SK-N-SH (cell line): ENCODE results near the gene FAM78A. TPM values are rescaled to one million over a fixed set of nuclear protein-coding genes. Genes with fewer than 3 reads are reported as not detected.

Source experiments
- CTCF ChIA-PET: fragments of 300-600, 350-600 bp; formaldehyde crosslinking; extraction: SDS; loops from one replicate; lab custom pipeline; 2021; lab: Yijun Ruan, JAX
- POLR2A ChIA-PET: fragments of 350-600 bp; sonication (Branson Sonifier 250); formaldehyde crosslinking; extraction: SDS; loops from one replicate; lab custom pipeline; 2020; ENCODE audit warnings: antibody characterized with exemption, inconsistent platforms; lab: Yijun Ruan, JAX
- DNase-seq: peaks from one replicate; pipeline ENCODE4 v3.0.0; 2012
- H2AFZ ChIP-seq: fragments of 200-600 bp; sonication (generic); 2 replicates; pipeline ENCODE4 v1.8.1; 2016; ENCODE audit warnings: antibody characterized with exemption, mild to moderate bottlenecking, low read depth
- H3F3A ChIP-seq: fragments of 200-600 bp; sonication (generic); replicated peaks from 2 replicates; pipeline ENCODE3; 2016; ENCODE audit warnings: antibody characterized with exemption, mild to moderate bottlenecking; ENCODE audit not compliant: insufficient read depth
- H3K27ac ChIP-seq, 2 experiments: fragments of 200-500 bp in 1 of 2; fragments of 200-600 bp in 1 of 2; sonication (Bioruptor generic) in 1 of 2; sonication (generic), shearing (Covaris generic) in 1 of 2; 2 replicates each; pipeline versions ENCODE4 v1.5.1 to v1.6.1; 2014 to 2016; ENCODE audit warnings: low read depth in 2 of 2, inconsistent platforms in 1 of 2, low read length in 1 of 2, mild to moderate bottlenecking in 1 of 2, mixed read lengths in 1 of 2
- H3K27me3 ChIP-seq: fragments of 200-600 bp; sonication (generic), shearing (Covaris generic); 2 replicates; pipeline ENCODE4 v1.6.1; 2016; ENCODE audit warnings: mixed run types; ENCODE audit not compliant: insufficient read depth
- H3K36me3 ChIP-seq, 2 experiments: fragments of 200-500 bp in 1 of 2; fragments of 200-600 bp in 1 of 2; sonication (Bioruptor generic) in 1 of 2; sonication (generic) in 1 of 2; replicated peaks in 1 of 2; 2 replicates each; pipeline versions ENCODE3 to v1.5.1; 2014 to 2016; ENCODE audit warnings: low read length in 1 of 2, mild to moderate bottlenecking in 1 of 2; ENCODE audit not compliant: insufficient read depth in 2 of 2, control insufficient read depth in 1 of 2
- H3K4me1 ChIP-seq, 2 experiments: fragments of 200-500 bp in 1 of 2; fragments of 200-600 bp in 1 of 2; sonication (Bioruptor generic) in 1 of 2; sonication (generic), shearing (Covaris generic) in 1 of 2; 2 replicates each; pipeline versions ENCODE4 v1.5.1 to v1.6.1; 2014 to 2016; ENCODE audit warnings: low read depth in 1 of 2, low read length in 1 of 2, mixed run types in 1 of 2; ENCODE audit not compliant: insufficient read depth in 2 of 2, control insufficient read depth in 1 of 2
- H3K4me2 ChIP-seq: fragments of 200-600 bp; sonication (generic), shearing (Covaris generic); 2 replicates; pipeline ENCODE4 v1.6.1; 2017; ENCODE audit warnings: mixed run types
- H3K4me3 ChIP-seq, 2 experiments: fragments of 200-500 bp in 1 of 2; fragments of 200-600 bp in 1 of 2; sonication (Bioruptor generic) in 1 of 2; sonication (generic), shearing (Covaris generic) in 1 of 2; 2 replicates each; pipeline versions ENCODE4 v1.5.1 to v1.8.1; 2014 to 2016; ENCODE audit warnings: low read depth in 2 of 2, inconsistent platforms in 1 of 2, low read length in 1 of 2, mild to moderate bottlenecking in 1 of 2, mixed read lengths in 1 of 2, moderate library complexity in 1 of 2
- H3K79me2 ChIP-seq: fragments of 200-600 bp; sonication (generic); 2 replicates; pipeline ENCODE4 v1.8.1; 2017; ENCODE audit warnings: mild to moderate bottlenecking; ENCODE audit not compliant: insufficient read depth
- H3K9ac ChIP-seq: fragments of 200-600 bp; sonication (generic); 2 replicates; pipeline ENCODE4 v1.6.1; 2017; ENCODE audit warnings: mixed run types
- H3K9me2 ChIP-seq: fragments of 200-600 bp; sonication (generic); 2 replicates; pipeline ENCODE4 v1.6.1; 2017; ENCODE audit warnings: mixed run types
- H3K9me3 ChIP-seq: fragments of 200-600 bp; sonication (generic); 2 replicates; pipeline ENCODE4 v1.6.1; 2017; ENCODE audit warnings: mixed run types, mild to moderate bottlenecking, moderate library complexity
- H4K20me1 ChIP-seq: fragments of 200-600 bp; sonication (generic); 2 replicates; pipeline ENCODE4 v1.6.1; 2017; ENCODE audit warnings: mild to moderate bottlenecking, mixed run types; ENCODE audit not compliant: insufficient read depth
- CHD2 ChIP-seq: fragments of 150-350 bp; IDR thresholded peaks from 2 replicates; pipeline ENCODE4 v1.6.1; 2018; ENCODE audit warnings: low read length; ENCODE audit not compliant: partially characterized antibody
- ELF1 ChIP-seq: IDR thresholded peaks from 2 replicates; pipeline ENCODE4 v1.4.0; 2012
- FOSL2 ChIP-seq: IDR thresholded peaks from 2 replicates; pipeline ENCODE4 v1.4.0; 2012; ENCODE audit warnings: low read depth, mild to moderate bottlenecking, moderate library complexity, borderline replicate concordance
- FOXJ3 ChIP-seq: sonication (generic); formaldehyde crosslinking; IDR thresholded peaks from 2 replicates; pipeline ENCODE4 v1.5.1; 2020; ENCODE audit warnings: mild to moderate bottlenecking, missing genetic modification reagents
- GABPA ChIP-seq: IDR thresholded peaks from 2 replicates; pipeline ENCODE4 v1.4.0; 2012; ENCODE audit warnings: low read depth, mild to moderate bottlenecking
- GATA2 ChIP-seq: sonication (generic); formaldehyde crosslinking; IDR thresholded peaks from 2 replicates; pipeline ENCODE4 v1.5.0; 2020; ENCODE audit warnings: mild to moderate bottlenecking, missing genetic modification reagents
- JUND ChIP-seq: IDR thresholded peaks from 2 replicates; pipeline ENCODE4 v1.4.0; 2012
- MEF2A ChIP-seq: IDR thresholded peaks from 2 replicates; pipeline ENCODE4 v1.4.0; 2012; ENCODE audit warnings: low read depth, borderline replicate concordance
- MXI1 ChIP-seq: IDR thresholded peaks from 2 replicates; pipeline ENCODE4 v1.6.1; 2012; ENCODE audit warnings: mild to moderate bottlenecking, low read depth, low read length, improper control_type of control experiment
- NFIC ChIP-seq: IDR thresholded peaks from 2 replicates; pipeline ENCODE4 v1.4.0; 2012; ENCODE audit warnings: borderline replicate concordance
- RAD21 ChIP-seq: IDR thresholded peaks from 2 replicates; pipeline ENCODE4 v1.6.1; 2012; ENCODE audit warnings: mild to moderate bottlenecking, low read length
- RXRA ChIP-seq: IDR thresholded peaks from 2 replicates; pipeline ENCODE4 v1.4.0; 2012; ENCODE audit warnings: low read depth, mild to moderate bottlenecking, borderline replicate concordance
- TAF1 ChIP-seq: IDR thresholded peaks from 2 replicates; pipeline ENCODE4 v1.6.1; 2012; ENCODE audit warnings: low read depth, mild to moderate bottlenecking, low read length, moderate library complexity, borderline replicate concordance
- TEAD4 ChIP-seq: IDR thresholded peaks from 2 replicates; pipeline ENCODE4 v1.4.0; 2012; ENCODE audit warnings: mild to moderate bottlenecking, borderline replicate concordance; ENCODE audit not compliant: insufficient read depth
- YY1 ChIP-seq: IDR thresholded peaks from 2 replicates; pipeline ENCODE4 v1.4.0; 2012; ENCODE audit warnings: low read depth, mild to moderate bottlenecking
- WGBS: methylation state at CpG from one replicate; pipeline ENCODE4 v1.1.6; 2017; ENCODE audit warnings: low lambda C conversion rate; 5-methylcytosine and 5-hydroxymethylcytosine counted together
- polyA plus RNA-seq, 3 experiments: library from polyadenylated mRNA; depleted of rRNA; stranded (reverse); fragments of >200 nt; gene quantifications; 2 replicates each; pipeline ENCODE4 v1.2.3, GENCODE V29; 2012
- TF ChIP-seq, protein P1 (sequence below): fragments of 150-350 bp; IDR thresholded peaks from 2 replicates; pipeline ENCODE4 v1.6.1; 2017; ENCODE audit warnings: antibody characterized with exemption, low read length, low read depth, borderline replicate concordance
- TF ChIP-seq, protein P2 (sequence below): IDR thresholded peaks from 2 replicates; pipeline ENCODE4 v1.4.0; 2012; ENCODE audit warnings: low read depth

The FAM78A gene
- polyA plus RNA-seq, 1 of the 3 experiments (the other 2 are of a cell fraction): 1.0 TPM

DNA sequence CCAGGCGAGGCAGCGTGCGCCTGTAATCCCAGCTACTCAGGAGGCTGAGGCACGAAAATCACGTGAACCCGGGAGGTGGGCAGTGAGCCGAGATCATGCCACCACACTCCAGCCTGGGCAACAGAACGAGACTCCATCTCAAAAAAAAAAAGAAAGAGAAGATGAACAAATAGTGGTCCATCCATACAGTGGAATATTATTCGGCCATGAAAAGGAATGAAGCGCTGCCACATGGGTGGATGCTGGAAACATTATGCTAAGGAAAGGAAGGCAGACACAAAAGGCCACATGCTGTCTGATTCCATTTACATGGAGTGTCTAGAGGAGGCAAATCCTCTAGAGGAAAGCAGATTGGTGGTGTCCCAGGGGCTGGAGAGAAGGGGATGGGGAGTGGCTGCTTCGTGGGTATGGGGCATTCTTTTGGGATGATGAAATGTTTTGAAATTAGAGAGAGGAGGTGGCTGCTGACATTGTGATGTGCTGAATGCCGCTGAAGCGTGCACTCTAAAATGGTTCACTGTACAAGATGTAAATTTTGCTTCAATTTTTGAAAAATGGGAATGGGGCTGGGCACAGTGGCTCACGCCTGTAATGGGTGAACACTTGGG is 30.2 kb upstream of the FAM78A start (continued):
- TF ChIP-seq TEAD4: no peak
- no peak for TF ChIP-seq FOXJ3 (CRISPR knock-in tag)
- no peak for TF ChIP-seq YY1
- TF ChIP-seq RXRA: no peak

DNA sequence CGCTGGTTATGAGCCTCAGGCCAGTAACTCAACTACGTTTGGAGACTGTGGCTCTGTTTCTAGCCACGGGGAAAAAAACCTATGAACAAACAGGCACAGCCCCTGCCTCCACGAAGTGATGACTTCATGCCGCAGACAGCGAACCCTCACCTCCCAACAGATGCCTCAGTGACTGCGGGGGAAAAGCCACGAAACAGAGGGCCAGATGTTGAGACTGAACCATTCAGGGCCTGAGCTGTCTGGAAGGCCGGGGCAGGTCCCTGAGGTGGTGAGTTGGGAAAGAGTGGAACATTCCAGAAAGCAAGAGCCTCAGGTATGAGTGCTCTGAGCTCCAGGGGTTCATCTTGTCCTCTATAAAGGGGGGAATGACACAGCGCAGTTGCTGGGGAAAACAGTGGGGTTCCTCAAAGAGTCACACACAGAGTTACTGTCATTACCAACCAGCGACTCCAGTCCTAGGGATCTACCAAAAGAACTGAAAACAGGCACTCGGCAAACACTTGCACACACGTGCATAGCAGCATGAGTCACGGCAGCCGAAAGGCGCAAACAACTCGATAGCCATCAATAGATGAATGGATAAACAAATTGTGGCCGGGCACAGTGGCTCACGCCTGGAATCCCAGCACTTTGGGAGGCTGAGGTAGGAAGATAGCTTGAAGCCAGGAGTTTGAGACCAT is 28.5 kb upstream of the FAM78A start:
- H3F3A ChIP-seq: no peaks in the 10 kb centered on the region
- H3K27ac ChIP-seq: no peak overlapping the region
- WGBS: 53% methylated on average over 17 of the region's 19 CpGs
- H3K9ac ChIP-seq: no peak overlapping the region
- ChIA-PET CTCF (interaction anchor here (1.1 kb wide), 1 partner anchor 31 kb away, joined by 3 read pairs; no protein-coding TSS in a partner anchor), POLR2A (interaction anchor here (1.0 kb wide), 1 partner anchor 15 kb away, joined by 3 read pairs; the partner anchor contains the start of gene PLPP7)
- no peaks in the 10 kb centered on the region for H3K9me3 ChIP-seq
- TF ChIP-seq MEF2A: no peak
- TF ChIP-seq, protein P1, sequence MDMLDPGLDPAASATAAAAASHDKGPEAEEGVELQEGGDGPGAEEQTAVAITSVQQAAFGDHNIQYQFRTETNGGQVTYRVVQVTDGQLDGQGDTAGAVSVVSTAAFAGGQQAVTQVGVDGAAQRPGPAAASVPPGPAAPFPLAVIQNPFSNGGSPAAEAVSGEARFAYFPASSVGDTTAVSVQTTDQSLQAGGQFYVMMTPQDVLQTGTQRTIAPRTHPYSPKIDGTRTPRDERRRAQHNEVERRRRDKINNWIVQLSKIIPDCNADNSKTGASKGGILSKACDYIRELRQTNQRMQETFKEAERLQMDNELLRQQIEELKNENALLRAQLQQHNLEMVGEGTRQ: no peak
- no peak for TF ChIP-seq CHD2
- no peak for TF ChIP-seq GABPA
- TF ChIP-seq GATA2 (CRISPR knock-in tag): peak; percentile 75
- TF ChIP-seq, protein P2, sequence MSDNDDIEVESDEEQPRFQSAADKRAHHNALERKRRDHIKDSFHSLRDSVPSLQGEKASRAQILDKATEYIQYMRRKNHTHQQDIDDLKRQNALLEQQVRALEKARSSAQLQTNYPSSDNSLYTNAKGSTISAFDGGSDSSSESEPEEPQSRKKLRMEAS: 0 out of 2 replicates have a peak, but pooled peaks have one; percentile 21
- TF ChIP-seq ELF1: no peak
- TF ChIP-seq JUND: 0 out of 2 replicates have a peak, but pooled peaks have one; percentile 8
- no peak for TF ChIP-seq YY1
- no peak for TF ChIP-seq TAF1
- TF ChIP-seq NFIC: no peak
- TF ChIP-seq RAD21: no peak
- TF ChIP-seq FOSL2: no peak
- TF ChIP-seq MXI1: peak; percentile 48; the same call in 1 of the 2 replicates
- H3K4me3 ChIP-seq: no peak overlapping the region
- peak; percentile 63 for DNase-seq
- H3K36me3 ChIP-seq: no peaks in the 10 kb centered on the region
- H3K9me2 ChIP-seq: no peaks in the 10 kb centered on the region
- H2AFZ ChIP-seq: no peak overlapping the region
- no peaks in the 10 kb centered on the region for H3K27me3 ChIP-seq
- H3K4me2 ChIP-seq: no peak overlapping the region
- no peaks in the 10 kb centered on the region for H3K79me2 ChIP-seq
- no peaks in the 10 kb centered on the region for H4K20me1 ChIP-seq
- H3K4me1 ChIP-seq: peaks cover 0 to 7% of the 10 kb centered on the region in 2 experiments; a peak in 1 of 4 replicates
